HepG2 (cell line): ENCODE results near the gene ZNF213. TPM values are rescaled to one million over a fixed set of nuclear protein-coding genes. Genes with fewer than 3 reads are reported as not detected.

ENCODE experiments used
- DNMT1 ChIP-seq: sonication (generic); formaldehyde crosslinking; IDR thresholded peaks from 2 replicates; pipeline ENCODE4 v1.5.1; 2020; ENCODE audit warnings: mild to moderate bottlenecking, missing genetic modification reagents
- HINFP ChIP-seq: sonication (generic); formaldehyde crosslinking; IDR thresholded peaks from 2 replicates; pipeline ENCODE4 v1.4.0; 2020; ENCODE audit warnings: low read depth, mild to moderate bottlenecking, missing genetic modification reagents
- MXD1 ChIP-seq: sonication (generic); formaldehyde crosslinking; IDR thresholded peaks from 2 replicates; pipeline ENCODE4 v1.4.0; 2020; ENCODE audit warnings: mild to moderate bottlenecking, missing genetic modification reagents
- NFAT5 ChIP-seq: sonication (generic); formaldehyde crosslinking; IDR thresholded peaks from 2 replicates; pipeline ENCODE4 v1.4.0; 2020; ENCODE audit warnings: missing genetic modification reagents
- NONO ChIP-seq, 2 experiments: fragments of 450-650 bp in 1 of 2; sonication (generic) in 1 of 2; formaldehyde crosslinking in 1 of 2; IDR thresholded peaks in 1 of 2; conservative IDR thresholded peaks in 1 of 2; 2 replicates each; pipeline versions ENCODE4 v1.6.1 to v1.8.0; 2017 to 2022; ENCODE audit warnings: mild to moderate bottlenecking in 1 of 2, missing genetic modification reagents in 1 of 2, moderate library complexity in 1 of 2
- SKI ChIP-seq: fragments of 450-650 bp; IDR thresholded peaks from one replicate; pipeline ENCODE4 v1.6.1; 2018; ENCODE audit warnings: mild to moderate bottlenecking; ENCODE audit not compliant: partially characterized antibody
- TOPORS ChIP-seq: sonication (generic); formaldehyde crosslinking; IDR thresholded peaks from 2 replicates; pipeline ENCODE4 v1.8.0; 2023; ENCODE audit warnings: mild to moderate bottlenecking, missing genetic modification reagents
- WIZ ChIP-seq: sonication (generic); formaldehyde crosslinking; IDR thresholded peaks from 2 replicates; pipeline ENCODE4 v1.5.1; 2020; ENCODE audit warnings: mild to moderate bottlenecking, missing genetic modification reagents
- ZNF274 ChIP-seq: sonication (generic); formaldehyde crosslinking; IDR thresholded peaks from 2 replicates; pipeline ENCODE4 v1.5.1; 2020; ENCODE audit warnings: mild to moderate bottlenecking, missing genetic modification reagents
- ZNF512B ChIP-seq: sonication (generic); formaldehyde crosslinking; IDR thresholded peaks from 2 replicates; pipeline ENCODE4 v1.5.1; 2020; ENCODE audit warnings: missing genetic modification reagents, mild to moderate bottlenecking, borderline replicate concordance
- ZNF615 ChIP-seq: sonication (generic); formaldehyde crosslinking; IDR thresholded peaks from 2 replicates; pipeline ENCODE4 v1.5.0; 2020; ENCODE audit warnings: mild to moderate bottlenecking, missing genetic modification reagents, borderline replicate concordance
- ZNF687 ChIP-seq: sonication (generic); formaldehyde crosslinking; IDR thresholded peaks from 2 replicates; pipeline ENCODE4 v1.5.1; 2020; ENCODE audit warnings: mild to moderate bottlenecking, missing genetic modification reagents, moderate library complexity
- polyA plus RNA-seq, 8 experiments: library from polyadenylated mRNA; depleted of rRNA in 3 of 8; stranded (reverse) in 7 of 8; unstranded in 1 of 8; fragments of >200 nt; fragmentation: Illumina TruSeq in 4 of 8; extraction: Trizol in 4 of 8; gene quantifications; 2 replicates each; pipeline versions ENCODE4 v1.2.1 to v1.2.3, GENCODE V29; 2011 to 2016; ENCODE audit warnings: low read depth in 4 of 8, missing spikeins in 1 of 8, mixed read lengths in 1 of 8; ENCODE audit not compliant: insufficient read depth in 1 of 8
- total RNA-seq, 5 experiments: library from RNA; depleted of rRNA; stranded (reverse); fragments of >200 nt; fragmentation: Illumina TruSeq; extraction: Trizol; gene quantifications; 2 replicates each; pipeline ENCODE4 v1.2.3, GENCODE V29; 2016; ENCODE audit warnings: low read depth in 1 of 5

The ZNF213 gene
- total and polyA plus RNA-seq, 2 of the 13 experiments (the other 11 are each of a cell fraction or from before 2014, with no cell fraction given) = 0.59 to 0.97 TPM

- TF ChIP-seq ZNF512B (CRISPR knock-in tag) = no peak
- no peak for TF ChIP-seq SKI
- TF ChIP-seq ZNF615 (CRISPR knock-in tag) = peak; percentile 50; the same call in 1 of the 2 replicates
- TF ChIP-seq NFAT5 (CRISPR knock-in tag) = 0 out of 2 replicates have a peak, but pooled peaks have one; percentile 26
- peak; percentile 65; the same call in 1 of the 2 replicates for TF ChIP-seq TOPORS (CRISPR knock-in tag)
- TF ChIP-seq NONO (IDR thresholded peaks at IDR 0.05) = no peak
- TF ChIP-seq NONO (CRISPR knock-in tag; conservative IDR thresholded peaks at IDR 0.05) = no peak
- no peak for TF ChIP-seq MXD1 (CRISPR knock-in tag)
- TF ChIP-seq ZNF687 (CRISPR knock-in tag) = peak; percentile 92
- peak; percentile 51; the same call in 1 of the 2 replicates for TF ChIP-seq HINFP (CRISPR knock-in tag)
- TF ChIP-seq ZNF274 = peak; percentile 55; the same call in 1 of the 2 replicates
- no peak for TF ChIP-seq WIZ (CRISPR knock-in tag)
- peak; percentile 38; the same call in 1 of the 2 replicates for TF ChIP-seq DNMT1 (CRISPR knock-in tag)
Observed at GRCh38 chr16:3188925-3189825, 54.3 kb downstream of the ZNF213 start (continued).
